A549 (cell line): ENCODE measurements around the gene DRAXIN.

Source experiments
- CEBPB ChIP-seq, 2 experiments: fragments of >200 bp in 1 of 2; sonication (Bioruptor Twin) in 1 of 2; formaldehyde crosslinking in 1 of 2; IDR thresholded peaks; 2 replicates each; pipeline ENCODE4 v1.6.1; 2012 to 2016
- CTCF ChIP-seq: fragments of >200 bp; sonication (Bioruptor Twin); formaldehyde crosslinking; IDR thresholded peaks from 3 replicates; pipeline ENCODE4 v1.5.1; 2016
- HEYL ChIP-seq: fragments of 250-450 bp; sonication (Bioruptor Pico); IDR thresholded peaks from 2 replicates; pipeline ENCODE4 v1.8.0; 2021; ENCODE audit warnings: mild to moderate bottlenecking, moderate library complexity
- REST ChIP-seq: fragments of 200-600 bp; sonication (generic); IDR thresholded peaks from 2 replicates; pipeline ENCODE4 v1.6.1; 2016; ENCODE audit warnings: antibody characterized with exemption, mild to moderate bottlenecking, moderate library complexity

GRCh38 chr1:11674488-11674887 lies 17.0 kb upstream of the DRAXIN start:
- TF ChIP-seq CTCF: no peak
- no peak for TF ChIP-seq REST
- TF ChIP-seq HEYL: no peak
- TF ChIP-seq CEBPB (IDR thresholded peaks at IDR 0.05): no peak
